ENCODE data around the gene KLK11.

GRCh38 chr19:50975766-50976165 is 50.6 kb downstream of the KLK11 start:
- TF ChIP-seq CTCF (IDR thresholded peaks at IDR 0.05 in 8 of 11, conservative IDR thresholded peaks at IDR 0.05 in 3 of 11): no peak
- TF ChIP-seq POLR2A (IDR thresholded peaks at IDR 0.05): no peak
- TF ChIP-seq POLR2AphosphoS5 (IDR thresholded peaks at IDR 0.05): no peak
